ENCODE measurements around the gene BRICD5.

GRCh38 chr16:2204416-2205103 is 6.1 kb downstream of the BRICD5 start:
- TF ChIP-seq CTCF (conservative IDR thresholded peaks at IDR 0.05 in 1 of 2, IDR thresholded peaks at IDR 0.05 in 1 of 2; ENCODE audit: low read depth in 1 of 2, low read length in 2 of 2) (no peak), EZH2 (IDR thresholded peaks at IDR 0.05; ENCODE audit: low read length, missing control alignments) (no peak)

All from fibroblast of lung (primary cell).